Measurements from ENCODE around the gene WDR5. TPM values are rescaled to one million over a fixed set of nuclear protein-coding genes. Genes with fewer than 3 reads are reported as not detected.
A peak's percentile ranks its signal among the peaks of the same experiment; 100 is the strongest.

Gene WDR5
- total and polyA plus RNA-seq, 9 of the 15 experiments (the other 6 are each of a cell fraction or from before 2014, with no cell fraction given), result 3.0 to 56.8 (median 38.6) TPM

GRCh38 chr9:134139081-134139480, 3.2 kb downstream of the WDR5 start:
- POLR2A ChIA-PET, result no interaction called here
- in situ Hi-C loops (cut with MboI), result no loop called here

DNA sequence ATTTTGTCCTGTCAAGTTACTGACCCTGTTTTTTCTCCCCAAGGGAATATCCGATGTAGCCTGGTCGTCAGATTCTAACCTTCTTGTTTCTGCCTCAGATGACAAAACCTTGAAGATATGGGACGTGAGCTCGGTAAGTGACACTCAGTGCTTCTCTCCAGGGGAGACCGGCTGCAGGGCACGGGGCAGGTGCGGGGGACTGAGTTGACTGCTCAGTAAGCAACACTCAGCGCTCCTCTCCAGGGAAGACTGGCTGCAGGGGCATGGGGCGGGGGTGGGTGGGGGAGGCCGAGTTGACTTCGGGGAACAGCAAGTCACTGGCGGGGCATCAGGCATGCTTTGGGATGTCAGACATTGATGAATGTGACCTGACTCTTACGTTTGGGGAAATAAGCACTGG, 6.0 kb downstream of the WDR5 start:
- H3K79me2 ChIP-seq (ENCODE audit: control insufficient read depth, insufficient read depth, low read length), result peaks cover 36% of the 10 kb centered on the region
- no peak overlapping the region for H2AFZ ChIP-seq (ENCODE audit: low read depth, low read length)
- peaks cover 88% of the 10 kb centered on the region for H3K36me3 ChIP-seq (ENCODE audit: control insufficient read depth, insufficient read depth, low read length)
- no TSS peak for BruUV-seq (replicated peaks)
- no peak for DNase-seq (ENCODE audit: extremely low read depth in 1 of 4, low spot score in 3 of 4)
- H3K9me1 ChIP-seq (ENCODE audit: control insufficient read depth, insufficient read depth, low read length), result no peaks in the 10 kb centered on the region
- H3K9ac ChIP-seq (ENCODE audit: insufficient read depth in 1 of 2, low read depth in 2 of 2, low read length in 2 of 2), result no peak overlapping the region
- 91% methylated on average over 9 of the region's 13 CpGs for WGBS (ENCODE audit: insufficient coverage, low coverage, missing lambda C conversion rate)
- H3K27me3 ChIP-seq (ENCODE audit: control insufficient read depth in 2 of 2, insufficient read depth in 2 of 2, low read length in 2 of 2), result no peaks in the 10 kb centered on the region
- no peak overlapping the region for H3K4me3 ChIP-seq
- no peak for ATAC-seq
- no peak for FAIRE-seq
- H3K4me1 ChIP-seq (replicated peaks in 1 of 2; ENCODE audit: control insufficient read depth in 2 of 2, insufficient read depth in 2 of 2, low read length in 2 of 2), result peaks cover 0 to 31% of the 10 kb centered on the region in 2 experiments; a peak in 4 of 5 replicates
- intact Hi-C loops (cut with micrococcal nuclease) (no loop called here), in situ Hi-C loops (cut with MboI) (no loop called here)
- H3K27ac ChIP-seq (ENCODE audit: extremely low read depth, low read depth, low read length), result no peak overlapping the region
- ChIA-PET POLR2A (no interaction called here), CTCF (ENCODE audit: low intra/inter-chr PET ratio) (no interaction called here)
- peaks cover 16% of the 10 kb centered on the region; the same call in 1 of the 2 replicates for H4K20me1 ChIP-seq (replicated peaks; ENCODE audit: control insufficient read depth, insufficient read depth, low read length)
- H3K4me2 ChIP-seq (ENCODE audit: insufficient read depth, low read length), result no peak overlapping the region
- no peaks in the 10 kb centered on the region for H3K9me3 ChIP-seq (replicated peaks; ENCODE audit: control insufficient read depth, insufficient read depth, low read depth, low read length)
- TF ChIP-seq SMC3 (conservative IDR thresholded peaks at IDR 0.05; ENCODE audit: insufficient read depth, low read depth, low read length) (no peak), PURB (CRISPR knock-in tag; IDR thresholded peaks at IDR 0.05; ENCODE audit: low read depth) (no peak), POLR2A (conservative IDR thresholded peaks at IDR 0.05) (no peak), RBM14 (IDR thresholded peaks at IDR 0.05; ENCODE audit: borderline replicate concordance, insufficient read depth, low read depth, low read length) (no peak), TCF3 (CRISPR knock-in tag; IDR thresholded peaks at IDR 0.05) (no peak), SMARCA4 (IDR thresholded peaks at IDR 0.05) (no peak), SIRT6 (IDR thresholded peaks at IDR 0.05; ENCODE audit: low read depth, low read length) (no peak), HMG20A (CRISPR knock-in tag; conservative IDR thresholded peaks at IDR 0.05) (no peak), CCNT2 (IDR thresholded peaks at IDR 0.05; ENCODE audit: borderline replicate concordance, extremely low read depth, insufficient read length, low read depth, low read length) (no peak), XRCC5 (IDR thresholded peaks at IDR 0.05; ENCODE audit: low read depth, low read length) (no peak)
- TF ChIP-seq, protein P1, sequence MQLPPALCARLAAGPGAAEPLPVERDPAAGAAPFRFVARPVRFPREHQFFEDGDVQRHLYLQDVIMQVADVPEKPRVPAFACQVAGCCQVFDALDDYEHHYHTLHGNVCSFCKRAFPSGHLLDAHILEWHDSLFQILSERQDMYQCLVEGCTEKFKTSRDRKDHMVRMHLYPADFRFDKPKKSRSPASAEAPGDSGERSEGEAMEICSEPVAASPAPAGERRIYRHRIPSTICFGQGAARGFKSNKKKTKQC (CRISPR knock-in tag; IDR thresholded peaks at IDR 0.05), result no peak
- TF ChIP-seq, protein P2, sequence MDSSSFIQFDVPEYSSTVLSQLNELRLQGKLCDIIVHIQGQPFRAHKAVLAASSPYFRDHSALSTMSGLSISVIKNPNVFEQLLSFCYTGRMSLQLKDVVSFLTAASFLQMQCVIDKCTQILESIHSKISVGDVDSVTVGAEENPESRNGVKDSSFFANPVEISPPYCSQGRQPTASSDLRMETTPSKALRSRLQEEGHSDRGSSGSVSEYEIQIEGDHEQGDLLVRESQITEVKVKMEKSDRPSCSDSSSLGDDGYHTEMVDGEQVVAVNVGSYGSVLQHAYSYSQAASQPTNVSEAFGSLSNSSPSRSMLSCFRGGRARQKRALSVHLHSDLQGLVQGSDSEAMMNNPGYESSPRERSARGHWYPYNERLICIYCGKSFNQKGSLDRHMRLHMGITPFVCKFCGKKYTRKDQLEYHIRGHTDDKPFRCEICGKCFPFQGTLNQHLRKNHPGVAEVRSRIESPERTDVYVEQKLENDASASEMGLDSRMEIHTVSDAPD (CRISPR knock-in tag; IDR thresholded peaks at IDR 0.05), result no peak

More at GRCh38 chr9:134139081-134139480, 3.2 kb downstream of the WDR5 start:
- BruUV-seq (replicated peaks), result TSS peak; percentile 33
- no peak for ATAC-seq
- Histone ChIP-seq H4K20me1 (replicated peaks; ENCODE audit: control insufficient read depth, insufficient read depth, low read length) (peaks cover 22% of the 10 kb centered on the region; the same call in 1 of the 2 replicates), H3K4me3 (no peak overlapping the region), H3K4me2 (ENCODE audit: insufficient read depth, low read length) (no peak overlapping the region), H3K27ac (ENCODE audit: extremely low read depth, low read depth, low read length) (no peak overlapping the region), H2AFZ (ENCODE audit: low read depth, low read length) (no peak overlapping the region), H3K9ac (ENCODE audit: insufficient read depth in 1 of 2, low read depth in 2 of 2, low read length in 2 of 2) (peak overlapping the region in 1 of 2 experiments; percentile 23; a peak in 1 of 4 replicates), H3K4me1 (replicated peaks in 1 of 2; ENCODE audit: control insufficient read depth in 2 of 2, insufficient read depth in 2 of 2, low read length in 2 of 2) (peaks cover 6 to 56% of the 10 kb centered on the region in 2 experiments; a peak in 4 of 5 replicates), H3K9me1 (ENCODE audit: control insufficient read depth, insufficient read depth, low read length) (no peaks in the 10 kb centered on the region), H3K36me3 (ENCODE audit: control insufficient read depth, insufficient read depth, low read length) (peaks cover 65% of the 10 kb centered on the region), H3K9me3 (replicated peaks; ENCODE audit: control insufficient read depth, insufficient read depth, low read depth, low read length) (no peaks in the 10 kb centered on the region), H3K27me3 (ENCODE audit: control insufficient read depth in 2 of 2, insufficient read depth in 2 of 2, low read length in 2 of 2) (no peaks in the 10 kb centered on the region; a peak in 1 of 5 replicates), H3K79me2 (ENCODE audit: control insufficient read depth, insufficient read depth, low read length) (peaks cover 54% of the 10 kb centered on the region)
- CTCF ChIA-PET (ENCODE audit: low intra/inter-chr PET ratio), result no interaction called here
- DNase-seq (ENCODE audit: extremely low read depth in 1 of 4, low spot score in 3 of 4), result no peak
- FAIRE-seq, result peak; percentile 35
- TF ChIP-seq CEBPB (tag; IDR thresholded peaks at IDR 0.05), result peak; percentile 69
- TF ChIP-seq, protein P3, sequence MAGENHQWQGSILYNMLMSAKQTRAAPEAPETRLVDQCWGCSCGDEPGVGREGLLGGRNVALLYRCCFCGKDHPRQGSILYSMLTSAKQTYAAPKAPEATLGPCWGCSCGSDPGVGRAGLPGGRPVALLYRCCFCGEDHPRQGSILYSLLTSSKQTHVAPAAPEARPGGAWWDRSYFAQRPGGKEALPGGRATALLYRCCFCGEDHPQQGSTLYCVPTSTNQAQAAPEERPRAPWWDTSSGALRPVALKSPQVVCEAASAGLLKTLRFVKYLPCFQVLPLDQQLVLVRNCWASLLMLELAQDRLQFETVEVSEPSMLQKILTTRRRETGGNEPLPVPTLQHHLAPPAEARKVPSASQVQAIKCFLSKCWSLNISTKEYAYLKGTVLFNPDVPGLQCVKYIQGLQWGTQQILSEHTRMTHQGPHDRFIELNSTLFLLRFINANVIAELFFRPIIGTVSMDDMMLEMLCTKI (IDR thresholded peaks at IDR 0.05; ENCODE audit: partially characterized antibody), result no peak
- WGBS (ENCODE audit: insufficient coverage, low coverage, missing lambda C conversion rate), result 94% methylated on average over 11 of the region's 11 CpGs
- intact Hi-C loops (cut with micrococcal nuclease), result no loop called here

Measured in K562 (cell line).